Stimulated activated CD4-positive, alpha-beta T cell treated with anti-CD3 and anti-CD28 coated beads, Interleukin-1b, Interleukin-23, amount 100 ng/mL, for 4 hours (primary cell): ENCODE results near the gene APOBEC2.

Experiments used
- DNase-seq, 2 donors: peaks; one replicate each; pipeline ENCODE4 v3.0.0-alpha.2; 2020; ENCODE audit warnings: low read depth in 2 of 2

APOBEC2 gene

GRCh38 chr6:41037107-41037900 lies 15.7 kb upstream of the APOBEC2 start:
- DNase-seq = no peak

GRCh38 chr6:41038205-41038604 lies 14.8 kb upstream of the APOBEC2 start:
- DNase-seq = no peak

GRCh38 chr6:41039060-41039998 lies 13.7 kb upstream of the APOBEC2 start, which contains the start of gene UNC5CL:
UNC5CL (minus strand) TSS chr6:41039221; CDS start chr6:41035074, 4,147 bp downstream.
- DNase-seq = peak; percentile 28 to 42

GRCh38 chr6:41040101-41040939 lies 12.7 kb upstream of the APOBEC2 start:
- no peak for DNase-seq

GRCh38 chr6:41040940-41041536 lies 12.0 kb upstream of the APOBEC2 start:
- no peak for DNase-seq

- no peak for DNase-seq
These were observed 10.6 kb upstream of the APOBEC2 start, which contains the start of gene TSPO2 for GRCh38 chr6:41042226-41043055. TSPO2 (plus strand) TSS chr6:41042467; CDS start chr6:41042986, 519 bp downstream.

GRCh38 chr6:41043151-41043550 lies 9.9 kb upstream of the APOBEC2 start:
- DNase-seq = no peak

- DNase-seq = no peak
These were observed 7.3 kb upstream of the APOBEC2 start for GRCh38 chr6:41045664-41046063.

GRCh38 chr6:41046084-41046483 lies 6.9 kb upstream of the APOBEC2 start:
- no peak for DNase-seq

GRCh38 chr6:41047306-41047705 lies 5.7 kb upstream of the APOBEC2 start:
- no peak for DNase-seq

GRCh38 chr6:41047745-41048732 lies 5.0 kb upstream of the APOBEC2 start:
- DNase-seq = no peak

- DNase-seq = no peak
These were observed 3.5 kb upstream of the APOBEC2 start for GRCh38 chr6:41049521-41049920.

GRCh38 chr6:41049955-41050354 lies 3.0 kb upstream of the APOBEC2 start:
- no peak for DNase-seq

GRCh38 chr6:41050536-41050935 lies 2.5 kb upstream of the APOBEC2 start:
- DNase-seq = no peak

- DNase-seq = no peak
These were observed 1.1 kb upstream of the APOBEC2 start for GRCh38 chr6:41051873-41052272.

- no peak for DNase-seq
These were observed 1.5 kb downstream of the APOBEC2 start for GRCh38 chr6:41054511-41054910.

- no peak for DNase-seq
These were observed 2.1 kb downstream of the APOBEC2 start for GRCh38 chr6:41055149-41055548.

- no peak for DNase-seq
These were observed 3.9 kb downstream of the APOBEC2 start for GRCh38 chr6:41056768-41057490.
